NB4 (cell line): ENCODE results near the gene TADA1.

Experiments used
- POLR2A ChIP-seq: IDR thresholded peaks from 2 replicates; pipeline ENCODE4 v1.6.1; 2011; ENCODE audit warnings: mild to moderate bottlenecking; ENCODE audit not compliant: insufficient read length; ENCODE audit errors: extremely low read depth
- TF ChIP-seq, protein P1 (sequence below): IDR thresholded peaks from one replicate; pipeline ENCODE4 v1.5.1; 2012; ENCODE audit warnings: low read depth, low read length

DNA sequence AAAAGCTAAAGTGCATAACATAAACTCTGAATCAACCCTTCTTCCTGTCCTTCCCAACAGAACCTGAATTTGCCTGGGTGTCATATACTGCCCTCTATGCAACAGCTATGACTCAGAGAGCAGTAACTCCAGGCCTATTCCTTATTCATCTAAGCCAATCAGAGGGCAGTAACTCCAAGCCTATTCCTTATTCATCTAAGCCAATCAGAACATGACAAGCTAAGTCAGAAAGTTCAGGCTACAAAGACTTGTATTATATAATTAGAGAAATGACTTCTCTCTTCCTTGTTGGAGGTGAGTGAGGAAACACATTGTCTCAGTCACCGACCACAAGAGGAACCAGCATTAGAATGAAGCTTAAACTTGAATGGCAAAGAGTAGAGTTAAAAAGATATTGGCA, 26.2 kb upstream of the TADA1 start:
- TF ChIP-seq, protein P1, sequence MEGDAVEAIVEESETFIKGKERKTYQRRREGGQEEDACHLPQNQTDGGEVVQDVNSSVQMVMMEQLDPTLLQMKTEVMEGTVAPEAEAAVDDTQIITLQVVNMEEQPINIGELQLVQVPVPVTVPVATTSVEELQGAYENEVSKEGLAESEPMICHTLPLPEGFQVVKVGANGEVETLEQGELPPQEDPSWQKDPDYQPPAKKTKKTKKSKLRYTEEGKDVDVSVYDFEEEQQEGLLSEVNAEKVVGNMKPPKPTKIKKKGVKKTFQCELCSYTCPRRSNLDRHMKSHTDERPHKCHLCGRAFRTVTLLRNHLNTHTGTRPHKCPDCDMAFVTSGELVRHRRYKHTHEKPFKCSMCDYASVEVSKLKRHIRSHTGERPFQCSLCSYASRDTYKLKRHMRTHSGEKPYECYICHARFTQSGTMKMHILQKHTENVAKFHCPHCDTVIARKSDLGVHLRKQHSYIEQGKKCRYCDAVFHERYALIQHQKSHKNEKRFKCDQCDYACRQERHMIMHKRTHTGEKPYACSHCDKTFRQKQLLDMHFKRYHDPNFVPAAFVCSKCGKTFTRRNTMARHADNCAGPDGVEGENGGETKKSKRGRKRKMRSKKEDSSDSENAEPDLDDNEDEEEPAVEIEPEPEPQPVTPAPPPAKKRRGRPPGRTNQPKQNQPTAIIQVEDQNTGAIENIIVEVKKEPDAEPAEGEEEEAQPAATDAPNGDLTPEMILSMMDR: no peak
- TF ChIP-seq POLR2A: no peak
